ENCODE results near the gene IDH3A. TPM values are rescaled to one million over a fixed set of nuclear protein-coding genes. Genes with fewer than 3 reads are reported as not detected.

Gene IDH3A
- total RNA-seq, 2 donors from 2014 or later: 17.8 to 39.7 TPM

- ATAC-seq (no peak), DNase-seq (no peak)
- no peaks in the 10 kb centered on the region for H3K27me3 ChIP-seq
- H3K9me3 ChIP-seq: no peaks in the 10 kb centered on the region
- H3K4me1 ChIP-seq: no peaks in the 10 kb centered on the region
- no peak overlapping the region for H3K27ac ChIP-seq
- TF ChIP-seq POLR2A (IDR thresholded peaks at IDR 0.05) (no peak), CTCF (IDR thresholded peaks at IDR 0.05) (no peak)
- no peak overlapping the region for H3K4me3 ChIP-seq
- 71 to 87% methylated on average over 3 of the region's 3 CpGs for WGBS, 2 donors
- intact Hi-C loops (cut with DNase I): no loop called here
- H3K36me3 ChIP-seq (replicated peaks in 1 of 2; ENCODE audit: insufficient read depth in 1 of 2, low read depth in 2 of 2): no peaks in the 10 kb centered on the region
These were observed 23.9 kb upstream of the IDH3A start for GRCh38 chr15:78125267-78125666.

DNA sequence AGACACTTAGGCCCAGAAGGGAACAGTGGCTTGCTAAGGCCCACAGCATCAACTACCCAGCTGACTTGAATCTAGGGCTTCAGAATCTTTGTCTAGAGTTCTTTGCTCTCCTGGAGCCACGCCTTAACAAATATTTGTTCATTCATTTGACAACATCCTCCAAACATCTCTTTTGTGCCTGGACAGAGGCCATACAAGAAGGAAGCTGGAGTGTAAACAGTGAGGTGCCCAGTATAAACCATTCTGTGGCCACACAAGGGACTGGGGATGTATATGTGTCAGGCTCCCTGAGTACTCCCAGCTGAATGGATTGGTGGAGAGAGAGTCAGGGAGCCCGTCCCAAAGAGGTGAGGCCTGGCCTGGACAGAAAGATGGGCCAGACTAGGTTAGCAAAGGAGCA lies 21.3 kb upstream of the IDH3A start:
- H3K27me3 ChIP-seq: no peaks in the 10 kb centered on the region
- WGBS, 2 donors: 72 to 78% methylated on average over 2 of the region's 2 CpGs
- intact Hi-C loops (cut with DNase I): no loop called here
- no peaks in the 10 kb centered on the region for H3K36me3 ChIP-seq (replicated peaks in 1 of 2; ENCODE audit: insufficient read depth in 1 of 2, low read depth in 2 of 2)
- no peaks in the 10 kb centered on the region for H3K9me3 ChIP-seq
- no peak for DNase-seq
- no peak overlapping the region for H3K27ac ChIP-seq
- no peak overlapping the region for H3K4me3 ChIP-seq
- peaks cover 14% of the 10 kb centered on the region for H3K4me1 ChIP-seq
- ATAC-seq: no peak
- TF ChIP-seq POLR2A (IDR thresholded peaks at IDR 0.05) (no peak), CTCF (IDR thresholded peaks at IDR 0.05) (no peak)

DNA sequence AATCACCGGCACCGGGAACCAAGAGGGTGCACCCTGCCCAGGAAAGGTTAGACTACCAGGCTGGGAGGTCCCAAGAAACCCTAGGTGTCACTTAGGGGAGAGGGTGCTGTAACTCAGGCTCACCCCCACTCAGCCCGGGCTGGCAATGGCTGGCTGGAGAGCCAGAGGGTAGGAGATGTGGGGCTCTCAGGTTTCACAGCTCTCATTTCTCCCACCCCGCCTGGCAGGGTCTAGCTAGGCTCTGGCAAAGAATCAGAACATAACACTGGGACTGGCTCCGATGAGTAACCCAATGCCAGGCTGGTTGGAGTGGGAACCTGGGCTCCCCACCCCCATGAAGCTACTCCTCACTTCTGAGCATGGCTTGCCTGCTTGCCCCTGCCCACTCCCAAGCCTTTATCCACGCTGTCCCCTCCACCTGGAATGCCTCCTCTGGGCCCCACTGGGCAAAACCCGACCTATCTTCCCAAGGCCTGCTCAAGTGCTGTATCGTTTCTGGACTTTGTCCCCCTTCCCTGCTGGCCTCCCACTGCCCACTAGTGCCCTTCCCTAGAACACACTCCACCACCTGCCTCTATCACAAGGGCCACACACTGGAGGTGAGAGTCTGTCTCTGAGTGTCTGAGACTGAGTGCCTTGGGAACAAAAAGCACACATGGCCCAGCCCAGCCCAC lies 19.9 kb upstream of the IDH3A start:
- H3K4me3 ChIP-seq: no peak overlapping the region
- WGBS, 2 donors: 44 to 60% methylated on average over 7 to 8 of the region's 8 CpGs
- TF ChIP-seq POLR2A (IDR thresholded peaks at IDR 0.05) (no peak), CTCF (IDR thresholded peaks at IDR 0.05) (no peak)
- peaks cover 14% of the 10 kb centered on the region for H3K4me1 ChIP-seq
- H3K36me3 ChIP-seq (replicated peaks in 1 of 2; ENCODE audit: insufficient read depth in 1 of 2, low read depth in 2 of 2): no peaks in the 10 kb centered on the region
- ATAC-seq (no peak), DNase-seq (peak in 1 of 4 donors; percentile 48)
- no peak overlapping the region for H3K27ac ChIP-seq
- intact Hi-C loops (cut with DNase I): no loop called here
- no peaks in the 10 kb centered on the region for H3K27me3 ChIP-seq
- no peaks in the 10 kb centered on the region for H3K9me3 ChIP-seq

GRCh38 chr15:78129751-78130287 lies 19.3 kb upstream of the IDH3A start:
- intact Hi-C loops (cut with DNase I): no loop called here
- no peaks in the 10 kb centered on the region for H3K9me3 ChIP-seq
- no peaks in the 10 kb centered on the region for H3K36me3 ChIP-seq (replicated peaks in 1 of 2; ENCODE audit: insufficient read depth in 1 of 2, low read depth in 2 of 2)
- no peak overlapping the region for H3K4me3 ChIP-seq
- no peak for TF ChIP-seq POLR2A (IDR thresholded peaks at IDR 0.05)
- TF ChIP-seq CTCF (IDR thresholded peaks at IDR 0.05): no peak
- H3K27ac ChIP-seq: no peak overlapping the region
- DNase-seq (no peak), ATAC-seq (no peak)
- H3K27me3 ChIP-seq: no peaks in the 10 kb centered on the region
- H3K4me1 ChIP-seq: peaks cover 14% of the 10 kb centered on the region
- 84 to 100% methylated on average over 4 to 5 of the region's 5 CpGs for WGBS, 2 donors
